GM12864 (cell line): ENCODE measurements around the gene TMED10.
A peak's percentile ranks its signal among the peaks of the same experiment; 100 is the strongest.

Source experiments
- DNase-seq: peaks from one replicate; pipeline ENCODE4 v3.0.0-alpha.2; 2011; ENCODE audit warnings: low read depth
- H3K4me3 ChIP-seq: 2 replicates; pipeline ENCODE4 v1.5.1; 2011; ENCODE audit warnings: mild to moderate bottlenecking, low read depth, low read length, control low read depth
- CTCF ChIP-seq: IDR thresholded peaks from 2 replicates; pipeline ENCODE4 v1.5.1; 2011; ENCODE audit warnings: low read depth, mild to moderate bottlenecking, moderate library complexity, low read length, control low read depth, inconsistent platforms; ENCODE audit errors: missing control alignments

Gene TMED10

GRCh38 chr14:75164809-75165208 lies 11.6 kb downstream of the TMED10 start:
- H3K4me3 ChIP-seq: no peak overlapping the region
- TF ChIP-seq CTCF: no peak
- DNase-seq: no peak

GRCh38 chr14:75163677-75164076 lies 12.7 kb downstream of the TMED10 start:
- H3K4me3 ChIP-seq: no peak overlapping the region
- DNase-seq: no peak
- TF ChIP-seq CTCF: no peak

- TF ChIP-seq CTCF: no peak
- H3K4me3 ChIP-seq: no peak overlapping the region
- no peak for DNase-seq
These were observed 13.8 kb downstream of the TMED10 start for GRCh38 chr14:75162631-75163030.

- no peak overlapping the region for H3K4me3 ChIP-seq
- no peak for TF ChIP-seq CTCF
- DNase-seq: peak; percentile 30
These were observed 17.4 kb downstream of the TMED10 start for GRCh38 chr14:75158843-75159614.

GRCh38 chr14:75156901-75157300 lies 19.5 kb downstream of the TMED10 start:
- no peak for DNase-seq
- H3K4me3 ChIP-seq: no peak overlapping the region
- TF ChIP-seq CTCF: no peak

GRCh38 chr14:75156111-75156510 lies 20.3 kb downstream of the TMED10 start:
- no peak for TF ChIP-seq CTCF
- DNase-seq: no peak
- no peak overlapping the region for H3K4me3 ChIP-seq

GRCh38 chr14:75155169-75155568 lies 21.2 kb downstream of the TMED10 start:
- TF ChIP-seq CTCF: no peak
- H3K4me3 ChIP-seq: no peak overlapping the region
- DNase-seq: no peak
